DMS53 treated with DMSO at 0.1 percent for 48 hours (cell line): ENCODE data around the gene LPIN2.
"Not testable (repeated sequence)": the region's sequence is repeated elsewhere in the genome, so short reads cannot be mapped to it uniquely, and the experiment has no call there.

Source experiments
- DNase-seq: peaks from one replicate; lab custom pipeline; 2025; ENCODE audit not compliant: unreplicated experiment; lab: John Stamatoyannopoulos, UW

The LPIN2 gene, protein sequence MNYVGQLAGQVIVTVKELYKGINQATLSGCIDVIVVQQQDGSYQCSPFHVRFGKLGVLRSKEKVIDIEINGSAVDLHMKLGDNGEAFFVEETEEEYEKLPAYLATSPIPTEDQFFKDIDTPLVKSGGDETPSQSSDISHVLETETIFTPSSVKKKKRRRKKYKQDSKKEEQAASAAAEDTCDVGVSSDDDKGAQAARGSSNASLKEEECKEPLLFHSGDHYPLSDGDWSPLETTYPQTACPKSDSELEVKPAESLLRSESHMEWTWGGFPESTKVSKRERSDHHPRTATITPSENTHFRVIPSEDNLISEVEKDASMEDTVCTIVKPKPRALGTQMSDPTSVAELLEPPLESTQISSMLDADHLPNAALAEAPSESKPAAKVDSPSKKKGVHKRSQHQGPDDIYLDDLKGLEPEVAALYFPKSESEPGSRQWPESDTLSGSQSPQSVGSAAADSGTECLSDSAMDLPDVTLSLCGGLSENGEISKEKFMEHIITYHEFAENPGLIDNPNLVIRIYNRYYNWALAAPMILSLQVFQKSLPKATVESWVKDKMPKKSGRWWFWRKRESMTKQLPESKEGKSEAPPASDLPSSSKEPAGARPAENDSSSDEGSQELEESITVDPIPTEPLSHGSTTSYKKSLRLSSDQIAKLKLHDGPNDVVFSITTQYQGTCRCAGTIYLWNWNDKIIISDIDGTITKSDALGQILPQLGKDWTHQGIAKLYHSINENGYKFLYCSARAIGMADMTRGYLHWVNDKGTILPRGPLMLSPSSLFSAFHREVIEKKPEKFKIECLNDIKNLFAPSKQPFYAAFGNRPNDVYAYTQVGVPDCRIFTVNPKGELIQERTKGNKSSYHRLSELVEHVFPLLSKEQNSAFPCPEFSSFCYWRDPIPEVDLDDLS

DNA sequence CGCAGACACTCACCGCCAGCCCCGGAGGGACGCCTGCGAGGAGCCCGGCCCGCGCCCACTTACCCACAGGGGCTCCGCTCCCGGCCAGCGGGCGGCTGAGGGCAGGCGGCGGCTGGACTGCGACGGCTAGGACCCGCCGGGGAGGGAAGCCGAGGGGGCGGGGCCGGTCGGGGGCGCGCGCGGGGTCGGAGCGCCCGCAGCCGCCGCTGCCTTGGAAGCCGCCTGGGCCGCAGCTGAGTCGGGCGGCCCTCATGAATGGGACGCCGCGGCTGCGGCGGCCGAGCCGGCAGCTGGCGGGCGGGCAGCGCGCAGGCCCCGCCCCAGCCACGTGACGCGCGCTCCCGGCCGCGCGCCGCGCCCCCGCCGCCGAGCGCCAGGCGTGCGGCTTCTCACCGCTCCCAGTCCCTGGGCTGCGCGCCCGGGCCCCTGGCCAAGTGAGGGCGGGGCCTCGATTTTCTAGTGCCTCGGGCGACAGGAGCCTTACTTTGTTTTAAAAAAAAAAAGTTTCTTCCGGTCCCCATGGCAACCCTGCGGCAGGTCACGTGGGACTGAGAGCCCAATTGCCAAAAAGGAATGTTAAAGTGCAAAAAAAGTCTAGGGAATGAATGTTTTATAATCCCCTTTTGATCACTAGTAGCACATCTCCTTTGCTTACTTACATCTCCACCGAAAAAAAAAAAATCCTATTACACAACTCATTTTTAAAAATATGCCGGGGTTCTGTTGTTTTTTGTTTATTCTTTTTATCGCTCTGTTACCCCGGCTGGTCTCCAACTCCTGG lies at the start of gene LPIN2:
LPIN2 (minus strand) TSS at position 121 of the 781 bp plus-strand sequence. CDS start 52,304 bp downstream, outside the sequence.
- peak; percentile 98 for DNase-seq

DNA sequence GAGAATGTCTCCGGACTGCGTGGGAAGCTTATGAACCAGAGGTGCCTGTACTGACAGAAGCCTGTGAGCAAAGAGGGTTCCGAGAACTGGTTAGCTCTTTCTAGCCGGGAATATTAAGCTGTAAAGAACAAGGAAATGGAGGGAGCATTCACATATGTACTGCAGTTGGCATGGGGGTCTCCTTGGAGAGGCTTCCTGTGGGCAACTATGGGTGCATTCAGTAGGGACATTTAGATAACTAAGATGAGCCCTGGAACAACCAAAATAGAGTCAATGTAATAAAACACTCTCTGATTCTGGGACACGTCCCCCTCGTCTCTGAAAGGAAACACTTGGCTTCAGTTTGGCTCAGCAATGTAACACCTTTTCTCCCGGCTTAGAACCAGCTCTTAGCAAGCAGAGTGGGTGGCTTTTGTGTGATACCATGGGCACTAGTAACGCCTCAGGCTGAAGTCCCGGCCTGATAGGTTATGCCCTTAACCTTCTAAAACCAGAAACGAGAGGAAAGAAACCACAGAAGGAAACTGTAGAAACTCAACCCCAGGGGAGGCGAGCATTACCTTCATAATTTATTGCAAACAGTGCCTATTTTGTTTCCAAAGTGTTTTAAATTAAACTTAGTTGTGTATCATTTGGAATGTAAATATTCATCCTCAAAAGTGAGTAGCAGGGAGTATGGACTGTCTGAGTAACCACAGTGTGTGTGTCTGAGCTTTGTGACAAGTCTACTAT lies 48.8 kb upstream of the LPIN2 start:
- no peak for DNase-seq

DNA sequence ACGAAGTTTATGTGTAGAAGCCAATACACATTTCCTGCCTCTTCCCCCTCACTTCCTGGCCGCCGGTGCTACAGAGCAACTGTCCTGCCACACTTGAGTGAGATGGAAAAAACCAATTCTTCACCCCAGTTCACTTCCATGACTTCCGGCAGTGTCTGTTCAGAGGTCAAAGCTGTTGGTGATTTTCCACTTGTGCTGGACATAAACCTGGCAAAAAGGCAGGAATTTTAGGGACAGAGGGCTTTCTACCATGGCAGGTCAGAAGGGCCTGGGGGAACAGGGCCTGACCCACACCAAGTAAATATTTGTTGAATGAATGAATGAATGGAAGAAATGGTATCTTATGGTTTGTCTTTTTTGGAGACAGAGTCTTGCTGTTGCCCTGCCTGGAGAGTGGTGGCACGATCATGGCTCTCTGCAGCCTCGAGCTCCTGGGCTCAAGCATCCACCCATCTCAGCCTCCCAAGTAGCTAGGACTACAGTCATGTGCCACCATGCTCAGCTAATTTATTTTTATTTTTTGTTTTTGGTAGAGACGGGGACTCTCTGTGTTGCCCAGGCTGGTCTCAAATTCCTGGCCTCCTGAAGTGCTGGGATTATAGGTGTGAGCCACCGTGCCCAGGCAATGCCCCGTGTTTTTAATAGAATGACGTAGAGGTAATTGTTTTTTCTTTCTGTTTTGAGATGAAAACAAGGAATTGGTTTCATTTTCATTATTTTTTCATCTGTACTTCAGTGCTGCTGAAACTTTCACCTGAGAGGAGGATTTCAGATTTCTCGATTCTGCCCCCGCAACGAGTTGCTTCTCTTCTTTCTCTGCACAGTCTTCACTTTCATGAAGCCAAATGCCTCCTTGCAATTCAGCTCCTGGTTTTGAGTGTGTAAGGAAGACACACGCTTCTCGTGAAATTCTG lies 48.0 kb upstream of the LPIN2 start:
- DNase-seq: no peak

DNA sequence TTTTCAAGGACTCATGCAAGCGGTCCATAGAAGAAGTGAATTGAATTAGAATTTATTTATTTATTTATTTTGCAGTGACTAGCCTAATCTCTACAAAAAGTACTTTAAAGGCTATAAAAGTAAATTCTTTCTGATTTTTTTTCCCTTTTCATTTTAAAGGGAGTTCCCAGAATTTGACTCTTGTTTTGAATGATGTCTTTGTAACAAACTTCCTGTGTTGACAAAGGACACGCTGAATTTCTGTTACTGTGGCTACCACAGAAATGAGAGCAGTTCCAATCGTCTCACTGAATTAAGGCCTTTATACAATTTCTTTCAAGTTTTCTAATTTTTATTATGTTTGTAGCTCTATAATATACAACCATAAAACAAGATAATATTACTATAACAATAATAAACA lies 46.3 kb upstream of the LPIN2 start:
- no peak for DNase-seq

DNA sequence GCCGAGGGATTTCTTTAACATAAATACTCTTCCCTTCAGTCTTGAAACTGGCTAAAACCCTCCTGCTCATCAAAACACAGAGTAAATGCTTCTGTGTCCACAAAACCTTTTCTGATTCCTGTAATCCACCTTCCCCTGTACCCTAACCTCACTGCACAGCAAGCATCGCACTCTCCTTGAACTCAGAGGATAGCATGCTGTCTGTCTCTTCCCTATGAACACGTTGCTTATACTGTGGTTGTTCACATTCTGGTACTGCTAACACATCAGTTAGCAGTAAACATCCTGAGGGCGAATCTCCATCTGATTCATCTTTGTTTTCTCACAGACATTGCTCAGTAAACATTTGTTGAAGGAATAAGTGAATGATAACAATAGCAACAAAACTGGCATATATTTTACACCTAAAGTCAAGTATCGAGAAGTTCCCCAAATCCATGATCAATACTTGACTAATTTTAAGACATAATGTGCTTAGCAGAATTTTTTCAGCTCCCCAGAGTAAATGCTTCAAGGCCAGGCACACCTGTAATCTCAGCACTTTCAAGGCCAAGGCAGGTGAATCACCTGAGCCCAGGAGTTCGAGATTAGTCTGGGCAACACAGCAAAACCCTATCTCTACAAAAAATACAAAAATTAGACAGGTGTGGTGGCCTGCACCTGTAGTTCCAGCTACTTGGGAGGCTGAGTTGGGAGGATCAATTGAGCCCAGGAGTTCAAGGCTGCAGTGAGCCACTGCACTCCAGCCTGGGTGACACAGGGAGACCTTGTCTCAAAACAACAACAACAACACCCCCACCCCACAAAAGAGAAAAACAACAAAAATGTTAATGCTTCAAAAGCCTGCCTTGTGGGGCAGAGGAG lies 45.6 kb upstream of the LPIN2 start:
- no peak for DNase-seq

DNA sequence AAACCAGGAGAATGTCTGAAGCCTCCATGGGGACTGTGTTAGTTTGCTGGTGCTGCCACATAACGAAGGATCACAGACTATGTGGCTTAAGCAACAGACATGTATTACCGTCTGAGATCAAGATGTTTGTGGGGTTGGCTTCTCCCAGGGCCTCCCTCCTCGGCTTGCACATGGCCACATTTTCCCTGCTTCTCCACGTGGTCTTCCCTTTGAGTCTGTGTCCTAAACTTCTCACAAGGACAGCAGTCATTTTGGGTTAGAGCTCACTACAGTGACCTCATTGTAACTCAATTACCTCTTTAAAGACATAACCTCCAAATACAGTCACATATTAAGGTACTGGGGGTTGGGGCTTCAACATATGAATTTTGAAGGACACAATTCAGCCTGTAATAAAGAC lies 44.6 kb upstream of the LPIN2 start:
- no peak for DNase-seq

DNA sequence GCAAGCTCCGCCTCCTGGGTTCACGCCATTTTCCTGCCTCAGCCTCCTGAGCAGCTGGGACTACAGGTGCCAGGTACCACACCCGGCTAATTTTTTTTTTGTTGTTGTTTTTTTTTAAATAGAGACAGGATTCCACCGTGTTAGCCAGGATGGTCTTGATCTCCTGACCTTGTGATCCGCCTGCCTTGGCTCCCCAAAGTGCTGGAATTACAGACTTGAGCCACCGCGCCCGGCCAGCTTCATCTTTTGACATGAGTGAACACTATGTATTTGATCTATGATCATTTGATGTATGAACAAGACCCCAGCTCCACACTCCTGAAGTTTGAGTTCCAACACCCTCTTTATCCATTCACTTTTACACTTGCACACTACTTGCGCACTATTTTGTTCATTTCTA lies 43.4 kb upstream of the LPIN2 start:
- DNase-seq: no peak

DNA sequence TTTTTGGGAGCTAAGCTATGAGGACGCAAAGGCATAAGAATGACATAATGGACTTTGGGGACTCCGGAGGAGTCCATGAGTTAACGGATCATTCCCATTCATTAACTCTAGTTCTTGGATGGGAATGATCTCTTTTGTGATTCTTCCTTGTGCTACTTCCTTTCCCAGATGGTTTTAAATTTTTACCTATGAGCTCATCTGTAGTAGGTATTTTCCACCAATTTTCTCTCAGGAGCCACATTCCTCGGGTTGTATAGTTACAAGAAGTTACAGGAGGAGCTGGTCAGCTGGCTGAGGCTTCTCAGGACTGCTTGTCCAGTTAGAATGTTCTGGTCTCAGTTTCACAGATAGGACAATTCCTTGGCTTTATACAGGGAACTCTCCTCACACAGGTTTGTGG lies 42.9 kb upstream of the LPIN2 start:
- no peak for DNase-seq

DNA sequence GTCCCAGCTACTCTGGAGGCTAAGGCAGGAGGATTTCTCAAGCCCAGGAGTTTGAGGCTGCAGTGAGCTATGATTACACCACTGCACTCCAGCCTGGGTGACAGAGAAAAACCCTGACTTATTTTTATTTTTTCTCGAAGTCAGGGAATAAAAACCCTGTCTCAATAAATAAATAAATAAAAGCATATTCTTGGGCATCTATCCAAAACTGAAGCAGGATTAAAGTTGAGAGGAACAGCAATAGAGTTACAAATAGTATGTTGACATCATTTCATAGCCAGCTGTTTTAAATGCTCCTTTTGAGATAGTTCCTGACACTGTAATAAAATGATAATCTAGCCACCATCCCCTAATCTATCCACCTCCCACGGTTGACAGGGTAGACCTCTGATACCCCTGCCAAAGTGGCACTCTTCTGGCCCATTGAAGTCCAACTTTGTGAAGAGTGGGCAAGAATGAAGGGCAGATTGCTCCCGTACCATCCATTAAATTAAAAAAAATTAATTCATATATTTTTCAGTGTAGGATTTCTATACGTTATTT lies 42.3 kb upstream of the LPIN2 start:
- DNase-seq: no peak

DNA sequence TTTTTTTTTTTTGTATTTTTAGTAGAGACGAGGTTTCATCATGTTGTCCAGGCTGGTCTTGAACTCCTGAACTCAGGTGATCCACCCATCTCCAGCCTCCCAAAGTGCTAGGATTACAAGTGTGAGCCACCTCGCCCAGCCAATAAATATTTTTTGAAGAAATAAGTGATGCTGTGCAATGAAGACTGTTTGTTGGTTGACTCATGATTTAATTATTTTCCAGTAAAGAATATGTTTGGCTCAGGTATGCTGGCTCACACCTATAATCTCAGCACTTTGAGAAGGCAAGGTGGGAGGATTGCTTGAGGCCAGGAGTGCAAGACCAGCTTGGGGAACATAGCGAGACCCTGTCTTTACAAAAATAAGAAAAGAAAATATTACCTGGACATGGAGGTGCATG lies 41.8 kb upstream of the LPIN2 start:
- no peak for DNase-seq

DNA sequence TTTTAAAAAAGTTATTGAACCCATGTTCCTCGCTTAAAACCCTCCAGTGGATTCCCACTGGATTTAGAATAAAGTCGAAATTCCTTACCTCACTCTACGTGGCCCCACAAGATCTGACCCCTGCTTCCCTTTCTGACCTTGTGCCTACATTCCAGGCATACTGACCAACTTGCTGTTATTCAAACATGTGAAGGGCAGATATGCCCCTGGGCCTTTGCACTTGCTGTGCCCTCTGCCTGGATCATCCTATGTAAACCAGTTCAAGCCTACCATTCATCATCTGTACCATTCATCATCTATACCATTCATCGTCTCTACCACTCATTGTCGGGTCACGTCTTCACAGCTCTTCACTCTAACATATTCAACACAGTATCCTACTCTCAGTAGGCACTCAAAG lies 41.3 kb upstream of the LPIN2 start:
- no peak for DNase-seq

DNA sequence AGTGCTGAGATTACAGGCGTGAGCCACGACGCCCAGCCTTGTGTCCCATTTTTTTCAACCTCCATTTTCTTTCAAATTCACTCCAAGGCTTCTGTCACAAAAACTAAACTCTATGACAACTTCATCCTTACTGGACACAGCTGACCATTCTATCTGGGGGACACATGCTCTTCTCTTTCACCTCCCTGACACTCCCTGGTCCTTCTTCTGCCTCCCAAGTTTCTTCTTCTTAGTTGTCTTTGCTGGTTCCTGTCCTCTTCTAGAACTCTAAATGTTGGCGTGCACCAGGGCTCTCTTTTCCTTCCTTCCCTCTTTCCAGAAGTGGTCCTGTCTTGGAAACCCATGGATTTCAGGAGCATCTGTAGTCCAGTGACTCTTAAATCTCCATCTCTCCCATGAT lies 40.1 kb upstream of the LPIN2 start:
- DNase-seq: no peak

DNA sequence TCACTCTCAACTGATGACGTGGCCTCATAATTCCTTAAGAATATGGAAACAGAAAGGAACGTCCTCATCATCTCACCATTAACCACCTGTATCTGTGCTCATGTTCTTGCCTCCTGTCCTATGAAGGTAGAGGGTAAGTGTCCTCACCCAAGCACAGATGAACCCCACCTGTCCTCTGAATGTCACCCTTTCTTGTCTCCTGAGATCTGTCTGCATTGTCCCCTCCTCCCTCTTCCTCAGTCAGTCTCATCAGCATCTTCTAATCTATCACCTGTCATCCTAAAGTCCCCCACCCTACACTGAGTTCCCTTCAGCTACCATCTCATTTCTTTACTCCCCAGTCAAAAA lies 39.4 kb upstream of the LPIN2 start:
- no peak for DNase-seq

DNA sequence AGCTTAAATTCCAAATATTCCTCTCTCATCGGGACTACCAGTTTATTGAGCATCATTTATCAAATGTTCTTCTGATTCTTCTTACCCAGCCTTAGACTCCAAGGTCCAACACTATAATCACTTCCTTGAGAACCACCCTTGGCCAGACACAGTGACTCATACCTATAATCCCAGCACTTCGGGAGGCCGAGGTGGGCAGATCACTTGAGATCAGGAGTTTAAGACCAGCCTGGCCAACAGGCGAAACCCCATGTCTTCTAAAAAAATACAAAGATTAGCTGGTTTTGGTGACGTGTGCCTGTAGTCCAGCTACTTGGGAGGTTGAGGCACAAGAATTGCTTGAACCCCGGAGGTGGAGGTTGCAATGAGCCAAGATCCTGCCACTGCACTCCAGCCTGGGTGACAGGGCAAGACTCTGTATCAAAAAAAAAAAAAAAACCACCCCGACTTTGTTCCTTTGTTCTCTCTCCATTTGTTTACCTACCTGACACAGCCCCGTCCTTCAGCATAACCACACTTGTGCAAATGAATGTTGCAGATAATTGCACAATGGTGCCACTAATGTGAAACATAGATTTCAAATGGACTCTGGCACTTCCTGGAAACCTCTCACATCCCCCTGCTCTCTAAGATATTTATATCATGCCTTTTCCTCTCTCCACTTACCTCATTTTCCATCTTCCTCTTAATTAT lies 38.9 kb upstream of the LPIN2 start:
- peak; percentile 90 for DNase-seq

DNA sequence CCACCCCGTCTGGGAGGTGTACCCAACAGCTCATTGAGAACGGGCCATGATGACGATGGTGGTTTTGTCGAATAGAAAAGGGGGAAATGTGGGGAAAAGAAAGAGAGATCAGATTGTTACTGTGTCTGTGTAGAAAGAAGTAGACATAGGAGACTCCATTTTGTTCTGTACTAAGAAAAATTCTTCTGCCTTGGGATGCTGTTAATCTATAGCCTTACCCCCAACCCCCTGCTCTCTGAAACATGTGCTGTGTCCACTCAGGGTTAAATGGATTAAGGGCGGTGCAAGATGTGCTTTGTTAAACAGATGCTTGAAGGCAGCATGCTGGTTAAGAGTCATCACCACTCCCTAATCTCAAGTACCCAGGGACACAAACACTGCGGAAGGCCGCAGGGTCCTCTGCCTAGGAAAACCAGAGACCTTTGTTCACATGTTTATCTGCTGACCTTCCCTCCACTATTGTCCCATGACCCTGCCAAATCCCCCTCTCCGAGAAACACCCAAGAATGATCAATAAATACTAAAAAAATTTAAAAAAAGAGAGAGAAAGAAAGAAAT lies 37.0 kb upstream of the LPIN2 start:
- DNase-seq: not testable (repeated sequence)

DNA sequence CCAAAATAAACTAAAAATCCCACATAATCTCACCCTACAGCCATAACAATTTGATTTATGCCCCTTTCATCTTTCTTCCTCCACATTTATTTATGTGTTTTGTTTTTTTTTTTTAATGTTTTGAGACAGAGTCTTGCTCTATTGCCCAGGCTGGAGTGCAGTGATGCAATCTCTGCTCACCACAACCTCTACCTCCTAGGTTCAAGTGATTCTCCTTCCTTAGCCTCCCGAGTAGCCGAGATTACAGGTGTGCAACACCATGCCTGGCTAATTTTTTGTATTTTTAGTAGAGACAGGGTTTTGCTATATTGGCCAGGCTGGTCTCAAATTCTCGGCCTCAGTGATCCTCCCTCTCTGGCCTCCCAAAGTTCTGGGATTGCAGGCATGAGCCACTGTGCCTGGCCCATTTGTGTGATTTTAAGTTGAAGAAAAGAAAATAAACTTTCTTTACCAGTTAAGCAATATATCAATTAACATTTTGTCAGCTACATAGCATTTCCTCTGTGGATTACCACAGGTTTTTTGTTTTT lies 35.9 kb upstream of the LPIN2 start:
- no peak for DNase-seq

DNA sequence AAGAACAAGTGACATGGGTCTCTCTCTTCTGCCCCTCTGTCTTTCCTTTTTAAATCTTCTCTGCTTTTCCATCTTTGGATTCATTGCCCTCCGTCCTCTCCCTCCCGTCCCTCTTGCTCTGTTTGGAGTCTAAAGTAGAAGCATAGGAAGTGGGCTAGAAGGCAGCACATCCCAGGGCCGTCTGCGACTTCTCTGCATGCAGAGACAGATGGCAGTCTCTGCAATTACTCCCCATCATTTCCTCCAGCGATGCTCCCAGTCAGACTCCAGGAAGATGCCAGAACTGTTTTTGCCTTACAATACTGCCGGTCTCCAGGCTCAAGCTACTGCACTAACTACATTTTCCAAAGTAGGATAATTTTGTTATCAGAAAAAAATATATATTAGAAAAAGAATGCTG lies 35.2 kb upstream of the LPIN2 start:
- DNase-seq: no peak
